ENCODE data around the gene ADPRM.

ADPRM gene

DNA sequence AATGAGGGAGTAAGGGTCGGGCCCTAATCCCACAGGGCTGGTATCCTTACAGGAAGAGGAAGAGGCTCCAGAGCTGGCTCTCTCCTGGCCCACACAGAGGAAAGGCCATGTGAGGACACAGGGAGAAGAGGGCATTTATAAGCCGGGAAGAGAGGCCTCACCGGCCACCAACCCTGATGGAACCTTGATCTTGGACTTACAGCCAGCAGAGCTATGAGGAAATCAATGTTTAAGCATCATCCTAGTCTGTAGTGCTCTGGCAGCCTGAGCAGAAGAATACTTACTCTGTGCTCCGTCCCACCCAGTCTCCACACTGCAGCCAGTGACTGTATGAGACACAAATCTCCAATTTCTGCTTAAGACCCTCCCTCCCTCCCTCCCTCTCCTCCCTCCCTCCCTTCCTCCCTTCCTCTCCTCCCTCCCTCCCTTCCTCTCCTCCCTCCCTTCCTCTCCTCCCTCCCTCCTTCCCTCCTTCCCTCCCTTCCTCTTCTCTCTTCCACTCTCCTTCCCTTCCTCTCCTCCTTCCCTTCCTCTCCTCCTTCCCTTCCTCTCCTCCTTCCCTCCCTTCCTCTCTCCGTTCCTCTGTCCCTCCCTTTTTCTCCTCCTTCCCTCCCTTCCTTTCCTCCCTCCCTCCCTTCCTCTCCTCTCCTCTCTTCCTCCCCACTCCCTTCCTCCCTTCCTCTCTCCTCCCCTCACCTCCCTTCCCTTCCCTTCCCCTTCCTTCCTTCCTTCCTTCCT, 41.3 kb downstream of the ADPRM start:
- no peak for DNase-seq (ENCODE audit: low spot score)

DNA sequence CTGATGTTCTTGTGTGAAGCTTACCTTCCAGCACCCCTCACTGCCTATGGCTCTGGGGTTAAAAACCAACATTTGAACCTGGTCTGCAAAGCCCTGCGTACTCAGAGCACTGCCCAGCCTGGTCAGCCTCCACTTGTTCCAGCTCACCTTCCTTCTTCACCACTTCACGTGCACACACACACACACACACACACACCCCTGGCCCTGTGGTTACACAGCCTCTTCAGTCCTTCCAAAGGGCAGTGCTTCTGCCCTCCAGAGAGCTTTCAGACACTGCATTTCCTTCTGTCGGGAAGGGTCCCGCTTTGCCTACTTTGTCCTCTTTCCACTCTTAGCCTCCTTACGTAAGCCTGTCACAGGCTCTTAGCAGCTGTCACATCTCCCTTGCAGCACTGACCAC, 42.0 kb downstream of the ADPRM start:
- DNase-seq (ENCODE audit: low spot score), result no peak

DNA sequence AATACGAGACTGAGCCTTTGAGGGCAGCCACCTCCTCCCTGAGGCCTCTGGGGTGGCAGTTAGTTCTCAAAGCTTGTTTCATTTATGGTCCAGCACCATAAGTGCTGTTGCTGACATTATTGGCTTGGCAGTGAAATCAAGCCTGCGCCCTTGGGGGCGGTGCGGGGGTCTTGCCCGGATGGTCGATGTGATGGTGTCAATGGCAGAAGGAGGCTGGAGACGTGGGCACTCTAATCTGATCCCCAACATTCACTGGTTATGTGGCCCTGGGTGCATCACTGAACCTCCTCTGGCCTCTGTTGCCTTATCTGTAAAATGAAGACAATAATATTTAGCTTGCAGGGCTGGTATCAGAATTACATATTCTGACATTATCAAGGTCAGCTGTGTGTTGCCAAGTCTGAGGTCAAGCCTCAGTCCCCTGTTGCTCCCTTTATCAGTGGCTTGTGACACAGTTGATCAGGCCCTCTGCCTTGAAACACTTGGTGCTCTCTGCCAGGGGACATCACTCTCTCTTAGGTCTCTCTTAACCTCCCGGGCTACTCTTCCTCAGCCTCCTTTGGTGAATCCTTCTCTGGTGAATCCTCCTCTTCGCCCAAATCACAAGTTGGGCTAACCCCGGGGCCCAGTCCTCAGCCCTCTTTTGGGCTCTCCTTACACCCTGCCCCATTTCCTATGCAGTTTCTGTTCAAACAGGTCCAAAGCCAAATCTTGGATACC, 44.2 kb downstream of the ADPRM start:
- no peak for DNase-seq (ENCODE audit: low spot score)

DNA sequence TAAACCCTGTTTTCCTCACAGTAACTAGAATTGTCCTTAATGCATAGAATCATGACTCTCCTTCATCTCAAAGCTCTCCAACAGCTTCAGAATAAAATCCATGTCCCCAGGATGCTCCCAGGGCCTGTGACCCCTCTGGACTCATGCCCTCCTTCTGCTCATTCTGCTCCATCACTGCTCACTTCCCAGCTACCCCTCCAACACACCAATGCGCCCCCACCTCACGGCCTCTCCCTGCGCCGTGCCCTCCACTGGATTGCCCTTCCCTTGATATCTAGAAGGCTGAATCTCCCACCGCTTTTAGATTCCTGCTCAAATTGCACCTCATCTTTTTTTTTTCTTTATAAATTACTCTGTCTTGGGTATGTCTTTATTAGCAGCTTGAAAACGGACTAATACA, 45.0 kb downstream of the ADPRM start:
- no peak for DNase-seq (ENCODE audit: low spot score)

DNA sequence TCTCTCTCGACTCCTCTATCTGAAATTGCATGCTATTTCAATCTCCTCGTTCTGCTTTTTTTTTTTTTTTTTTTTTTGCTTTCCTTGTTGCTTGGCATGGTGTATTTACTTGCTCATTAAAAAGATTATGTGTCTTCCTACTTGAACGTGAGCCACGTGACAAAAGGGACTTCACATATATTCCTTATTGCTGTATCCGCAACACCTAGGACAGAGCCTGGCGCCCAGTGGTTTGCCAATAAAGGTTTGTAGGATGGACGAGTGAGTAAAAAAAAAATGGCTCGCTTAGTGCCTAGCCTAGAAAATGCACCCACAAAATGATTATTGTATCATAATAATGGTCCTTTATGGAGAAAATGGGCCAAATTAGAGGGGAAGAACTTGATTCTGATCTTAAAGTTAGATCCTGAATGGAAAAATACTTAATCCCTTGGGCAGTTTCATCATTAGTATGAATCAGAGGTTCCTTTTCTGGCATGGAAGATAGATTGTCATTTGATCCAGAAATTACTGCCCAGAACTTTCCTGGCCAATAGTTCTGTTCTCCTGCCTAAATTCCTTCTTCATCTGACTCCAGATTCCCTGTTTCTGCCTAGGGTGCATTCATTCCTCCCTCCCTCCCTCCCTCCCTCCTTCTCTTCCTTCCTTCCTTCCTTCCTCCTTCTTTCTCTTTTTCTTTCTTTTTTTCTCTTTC, 46.1 kb downstream of the ADPRM start:
- DNase-seq (ENCODE audit: low spot score), result no peak

DNA sequence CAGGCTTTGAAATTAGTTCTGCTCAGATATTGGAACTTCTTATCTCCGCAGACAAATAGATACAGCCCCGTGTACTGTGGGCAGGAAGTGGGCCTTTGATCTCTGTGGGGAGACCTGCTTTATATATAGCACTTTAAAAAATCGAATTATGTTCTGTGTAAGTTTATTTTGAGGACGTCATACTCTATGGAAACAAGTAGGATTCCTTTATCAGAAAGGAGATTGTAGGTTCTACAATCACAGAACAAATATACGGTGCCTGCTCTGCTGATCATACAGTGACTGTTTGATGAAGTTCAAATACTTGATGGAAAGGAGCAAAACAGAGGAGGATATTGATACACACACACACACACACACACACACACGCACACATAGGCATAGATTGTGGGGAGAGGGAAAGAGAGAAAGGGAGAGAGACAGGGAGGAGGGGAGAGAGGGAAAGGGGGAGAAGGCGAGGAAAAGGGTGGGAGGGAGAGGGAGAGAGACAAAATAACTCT, 47.2 kb downstream of the ADPRM start:
- DNase-seq (ENCODE audit: low spot score), result no peak

DNA sequence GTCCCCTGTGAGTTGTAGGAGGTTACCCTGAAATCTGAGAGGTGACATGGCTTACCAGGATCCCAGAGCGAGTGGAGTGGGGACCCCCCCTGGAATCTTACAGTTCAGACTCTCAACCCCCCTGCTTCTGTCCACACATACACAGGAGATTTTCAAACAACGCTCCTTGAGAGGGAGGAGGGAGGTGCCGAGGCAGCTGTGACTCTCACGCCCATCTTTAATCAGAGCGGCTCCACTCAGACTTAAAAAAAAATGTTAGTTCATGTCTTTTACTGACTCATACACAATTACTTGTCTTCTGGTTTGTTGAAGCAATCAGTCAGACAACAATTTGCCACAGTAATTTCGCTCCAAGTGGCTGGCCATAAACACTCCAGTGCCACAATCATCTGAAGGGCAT, 47.8 kb downstream of the ADPRM start:
- no peak for DNase-seq (ENCODE audit: low spot score)

DNA sequence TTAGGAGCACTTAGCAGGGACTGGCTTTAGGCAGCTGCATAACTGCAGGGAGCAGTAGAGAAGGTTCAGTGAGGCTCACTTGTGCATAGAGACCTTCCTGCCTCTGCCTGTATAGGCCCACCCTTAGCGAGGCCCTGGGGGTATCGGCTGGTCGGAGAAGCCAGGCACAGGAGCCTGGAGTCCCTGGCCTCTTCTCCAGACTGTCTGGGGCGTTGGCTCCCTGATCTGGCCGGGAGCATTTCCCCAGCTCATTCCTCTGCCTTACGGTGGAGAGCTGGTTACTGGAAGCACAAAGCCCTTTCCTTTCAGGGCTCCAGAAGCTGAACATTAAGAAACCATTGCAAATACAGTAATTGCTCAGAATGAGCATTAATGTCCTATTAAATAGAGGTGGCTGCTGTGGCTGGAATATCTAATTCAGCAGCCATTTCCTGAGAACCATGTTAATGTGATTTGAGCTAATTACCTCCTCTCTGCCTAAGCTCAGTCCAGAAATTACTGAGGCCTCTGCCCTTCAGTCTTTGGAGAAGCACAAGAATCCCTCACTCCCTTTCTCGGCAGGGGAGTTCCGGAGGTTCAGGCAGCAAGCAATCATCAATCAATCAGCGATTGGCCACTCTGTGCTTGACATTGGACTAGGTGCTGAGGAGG, 51.3 kb downstream of the ADPRM start:
- peak; percentile 56 for DNase-seq (ENCODE audit: low spot score)

DNA sequence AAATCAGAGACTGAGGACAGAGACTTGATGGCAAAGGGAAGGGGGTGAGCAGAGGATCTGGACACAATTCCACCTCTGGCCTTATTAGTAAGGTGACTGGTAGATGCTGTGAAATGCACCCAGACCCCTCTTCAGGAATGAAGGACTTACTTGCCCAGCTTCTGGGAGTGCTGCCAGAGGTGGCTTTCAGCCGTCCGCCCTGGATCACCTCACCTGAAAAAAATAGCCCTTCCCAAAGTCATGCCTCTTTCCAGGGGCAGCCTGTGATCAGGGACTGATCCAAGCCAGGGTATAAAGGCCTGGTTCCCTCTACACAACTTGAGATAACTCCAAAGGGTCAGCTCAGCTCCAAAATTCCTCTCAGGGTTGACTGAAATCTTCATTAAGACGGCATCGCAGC, 52.8 kb downstream of the ADPRM start:
- no peak for DNase-seq (ENCODE audit: low spot score)

DNA sequence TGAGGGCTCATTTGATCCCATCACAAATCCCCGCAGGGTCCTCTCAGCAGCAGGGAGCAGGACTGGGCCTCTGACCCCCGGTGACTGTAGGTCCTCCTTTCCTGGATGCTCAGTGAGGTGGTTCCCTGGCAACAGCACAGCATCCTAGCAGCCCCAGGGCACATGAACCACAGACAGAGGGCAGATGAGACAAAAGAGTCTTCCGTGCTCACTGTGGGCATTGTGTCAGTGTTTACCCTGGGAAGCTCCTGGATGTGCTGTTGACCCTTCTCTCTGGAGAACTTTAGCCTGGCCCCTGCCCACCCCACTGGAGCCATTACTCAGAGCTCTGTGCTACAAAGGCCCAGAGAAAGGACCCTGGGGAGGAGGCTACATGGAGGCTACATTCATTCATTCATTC, 54.2 kb downstream of the ADPRM start:
- DNase-seq (ENCODE audit: low spot score), result no peak

DNA sequence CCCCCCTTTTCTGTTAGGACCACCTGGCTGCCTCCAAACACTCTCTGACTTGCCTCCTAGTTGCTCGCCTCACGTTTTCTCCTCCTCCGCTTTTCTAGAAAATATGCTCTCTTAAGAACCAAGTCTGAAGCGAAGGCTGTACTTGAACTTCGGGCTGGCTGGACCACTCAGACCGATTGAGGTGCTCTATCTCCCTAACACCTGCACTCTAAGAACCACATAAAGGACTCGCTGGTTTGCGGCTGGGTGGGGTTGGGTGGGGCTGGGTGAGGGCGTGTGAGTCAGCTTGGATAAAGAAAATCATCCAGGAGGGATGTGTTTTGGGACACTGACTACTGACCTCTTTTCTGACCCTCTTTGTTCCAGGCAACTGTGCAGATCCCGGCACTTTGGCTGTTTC, 55.3 kb downstream of the ADPRM start:
- DNase-seq (ENCODE audit: low spot score), result no peak

DNA sequence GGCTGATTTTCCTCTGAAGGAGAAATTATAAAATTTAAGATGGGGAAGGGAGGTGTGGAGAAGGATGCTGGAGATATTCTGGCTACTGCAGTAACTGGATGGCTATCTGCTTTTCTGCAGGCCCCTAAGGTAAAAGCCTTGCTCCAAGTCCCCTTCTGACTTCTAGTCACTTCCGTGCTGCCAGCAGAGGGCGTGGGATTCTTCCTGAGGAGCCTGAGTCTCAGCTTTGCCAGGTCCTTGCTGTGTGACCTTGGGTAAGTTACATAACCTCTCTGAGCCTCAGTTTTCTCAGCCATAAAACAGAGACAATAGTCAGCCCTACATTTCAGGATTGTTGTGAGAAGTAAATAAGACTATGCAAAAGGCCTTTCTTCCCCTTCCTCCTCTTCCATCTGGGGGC, 56.7 kb downstream of the ADPRM start:
- DNase-seq (ENCODE audit: low spot score), result peak; percentile 58

DNA sequence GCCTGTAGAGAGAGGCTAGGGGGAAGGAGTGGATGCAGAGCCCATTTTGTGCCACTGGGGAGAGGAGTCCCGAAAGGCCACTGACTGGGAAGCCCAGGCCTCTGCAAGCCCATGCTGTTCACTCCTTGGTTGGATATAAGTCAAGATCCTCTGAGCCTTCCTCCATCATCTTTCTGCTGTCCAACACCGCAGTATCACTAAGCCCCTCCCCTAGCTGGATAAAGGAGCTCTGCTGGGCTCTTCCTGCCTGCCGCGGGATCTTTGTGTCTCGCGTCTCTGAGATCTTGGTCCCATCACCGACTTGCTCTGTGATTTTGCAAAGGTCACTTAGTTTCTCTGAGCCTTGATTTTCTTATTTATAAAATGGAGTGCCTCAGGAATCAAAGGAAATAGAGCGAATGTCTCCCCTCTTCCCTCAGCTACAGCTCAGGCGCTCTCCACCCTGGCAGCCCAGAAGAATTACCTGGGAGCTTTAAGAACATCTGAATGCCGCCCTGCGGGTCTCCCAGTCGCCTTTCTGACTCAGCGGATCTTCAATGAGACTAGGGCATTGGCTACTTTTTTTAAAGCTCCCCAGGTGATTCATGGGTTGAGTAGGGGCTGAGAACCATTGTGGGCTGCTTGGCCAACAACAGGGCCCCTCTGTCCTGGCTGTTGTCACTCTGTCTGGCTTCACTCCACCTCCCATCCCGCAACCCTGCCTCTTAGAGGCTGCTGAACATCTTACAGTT, 57.6 kb downstream of the ADPRM start:
- peak; percentile 31 for DNase-seq (ENCODE audit: low spot score)

DNA sequence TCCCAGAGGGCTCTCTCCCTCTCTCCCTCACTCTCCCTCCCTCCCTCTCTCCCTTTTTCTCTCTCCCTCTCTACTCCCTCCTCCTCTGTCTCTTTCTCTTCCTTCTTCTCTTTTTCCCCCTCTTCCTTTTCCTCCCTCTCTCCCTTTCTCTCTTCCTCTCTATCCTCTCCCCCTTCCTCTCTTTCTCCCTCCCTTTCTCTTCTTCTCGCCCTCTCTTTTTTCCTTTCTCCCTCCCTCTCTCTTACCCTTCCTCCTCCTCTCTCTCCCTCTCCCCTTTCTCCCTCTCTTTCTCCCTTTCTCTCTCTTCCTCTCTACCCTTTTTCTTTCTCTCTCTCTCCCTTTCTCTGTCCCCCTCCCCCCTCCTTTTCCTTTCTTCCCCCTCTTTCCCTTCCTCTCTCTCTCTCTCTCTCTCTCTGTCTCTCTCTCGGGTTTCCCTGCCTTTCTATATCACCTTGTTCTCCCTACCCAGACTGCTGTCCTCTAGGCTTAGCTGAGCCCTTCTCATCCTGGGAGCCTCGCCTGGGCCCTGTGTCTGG, 58.3 kb downstream of the ADPRM start:
- no peak for DNase-seq (ENCODE audit: low spot score)

DNA sequence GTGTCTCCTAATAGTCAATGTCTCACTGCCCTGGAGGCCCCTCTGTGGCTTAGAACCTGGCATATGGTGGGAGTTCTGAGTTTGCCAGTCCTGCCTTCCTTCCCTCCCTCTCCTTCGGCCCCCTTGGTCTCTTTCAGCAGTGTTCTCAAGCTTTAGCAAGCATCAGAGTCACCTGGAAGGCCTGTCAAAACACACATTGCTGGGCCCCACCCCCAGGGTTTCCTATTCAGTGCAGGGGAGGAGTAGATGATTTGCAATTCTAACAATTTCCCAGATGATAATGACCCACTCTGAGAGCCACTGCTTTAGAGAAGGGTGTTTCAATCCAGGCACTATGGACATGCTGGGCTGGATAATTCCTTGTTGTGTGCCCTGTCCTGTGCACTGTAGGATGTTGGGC, 58.8 kb downstream of the ADPRM start:
- DNase-seq (ENCODE audit: low spot score), result no peak

DNA sequence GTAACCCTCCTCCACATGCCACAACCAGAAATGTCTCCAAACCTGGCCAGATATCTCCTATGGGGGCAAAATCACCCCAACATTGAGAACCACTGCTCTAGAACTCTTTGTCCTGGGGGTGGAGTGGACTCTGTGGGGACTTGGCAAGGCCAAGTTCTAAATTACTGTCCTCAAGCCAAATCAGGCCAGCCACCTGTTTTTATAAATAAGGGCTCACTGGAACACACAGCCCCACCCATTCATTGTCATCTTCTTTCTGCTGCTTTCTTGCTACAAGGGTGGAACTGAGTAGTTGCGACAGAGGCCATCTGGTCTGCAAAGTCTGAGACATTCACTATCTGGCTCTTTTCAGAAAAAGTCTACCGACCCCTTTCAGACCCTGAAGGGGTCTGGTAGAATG, 59.2 kb downstream of the ADPRM start:
- no peak for DNase-seq (ENCODE audit: low spot score)

DNA sequence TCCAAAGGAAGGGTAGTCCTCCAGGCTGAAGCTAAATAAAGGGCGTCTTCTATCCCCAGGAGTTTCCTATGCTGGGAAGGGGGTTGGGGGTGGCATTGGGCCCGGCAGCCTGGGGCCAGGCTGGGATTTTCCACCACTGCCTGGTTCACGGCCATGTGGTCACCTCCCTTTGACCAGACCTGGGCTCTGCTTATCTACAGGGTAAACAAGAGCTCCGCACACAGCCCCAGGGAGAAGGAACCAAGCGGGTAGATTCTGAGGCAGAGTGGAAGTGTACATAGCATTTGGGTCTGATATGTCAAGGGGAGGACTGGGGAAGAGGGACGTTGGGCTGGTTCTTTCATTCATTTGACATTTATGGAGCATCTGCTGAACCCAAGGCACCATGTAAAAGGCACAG, 59.7 kb downstream of the ADPRM start:
- no peak for DNase-seq (ENCODE audit: low spot score)

DNA sequence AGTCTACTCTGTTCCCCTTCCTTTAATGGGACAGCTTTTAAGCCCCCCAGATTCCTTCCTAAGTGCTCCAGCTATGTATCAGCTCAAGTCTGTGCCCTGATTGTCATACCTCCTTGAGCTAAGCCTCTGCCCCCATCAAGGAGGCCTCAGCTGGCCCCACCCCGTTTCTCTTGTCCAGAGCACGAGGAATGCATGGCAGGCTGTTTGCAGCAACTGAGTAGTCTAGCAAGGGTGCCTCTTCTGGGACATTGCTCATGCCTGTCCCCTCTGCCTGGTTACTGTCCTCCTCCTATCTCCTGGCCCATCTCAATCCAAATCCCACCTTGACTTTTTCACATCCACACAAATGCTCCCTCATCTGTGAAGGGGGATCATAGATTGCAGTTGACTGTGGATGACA, 60.3 kb downstream of the ADPRM start:
- no peak for DNase-seq (ENCODE audit: low spot score)

DNA sequence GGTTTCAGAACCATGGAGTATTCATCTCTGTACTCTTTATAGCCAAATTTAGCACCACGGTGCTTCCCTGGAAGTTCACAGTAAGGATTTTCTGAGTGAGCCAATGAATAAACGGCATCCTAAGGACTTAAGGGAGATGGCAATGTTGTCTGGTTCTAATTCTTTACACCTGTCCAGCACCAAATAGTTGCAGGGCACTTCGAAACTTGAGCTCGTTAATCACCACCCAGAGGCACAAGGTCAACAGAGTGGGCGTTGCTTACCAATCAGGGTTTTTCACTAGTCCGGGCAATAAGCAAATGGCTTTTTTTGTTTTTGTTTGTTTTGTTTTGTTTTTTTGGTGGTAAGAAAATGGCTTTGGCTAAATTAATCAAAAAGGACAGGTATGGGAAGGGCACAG, 60.7 kb downstream of the ADPRM start:
- DNase-seq (ENCODE audit: low spot score), result no peak

Measured in SK-N-DZ (cell line).